Vagina (tissue), 2 donors: ENCODE measurements around the gene DENND6A. TPM values are rescaled to one million over a fixed set of nuclear protein-coding genes. Genes with fewer than 3 reads are reported as not detected.
"Not testable (repeated sequence)": the region's sequence is repeated elsewhere in the genome, so short reads cannot be mapped to it uniquely, and the experiment has no call there.

Experiments
- DNase-seq, 2 donors: peaks; one replicate each; pipeline ENCODE4 v3.0.0-alpha.2; 2017; ENCODE audit errors: extremely low spot score in 2 of 2
- H3K27ac ChIP-seq: fragments of 200-600 bp; sonication (generic); one replicate; pipeline ENCODE4 v1.5.1; 2019
- H3K27me3 ChIP-seq: fragments of 200-600 bp; sonication (generic); one replicate; pipeline ENCODE4 v1.5.1; 2019
- H3K36me3 ChIP-seq, 2 donors: fragments of 200-600 bp; sonication (generic); one replicate each; pipeline ENCODE4 v1.5.1; 2017 to 2019
- H3K4me1 ChIP-seq: fragments of 200-600 bp; sonication (generic); one replicate; pipeline ENCODE4 v1.5.1; 2019
- H3K4me3 ChIP-seq, 2 donors: fragments of 200-600 bp; sonication (generic); 1 replicate in 1 of 2; 2 replicates in 1 of 2; pipeline ENCODE4 v1.5.1; 2016 to 2019
- H3K9me3 ChIP-seq: fragments of 200-600 bp; sonication (generic); one replicate; pipeline ENCODE4 v1.5.1; 2019
- CTCF ChIP-seq, 3 experiments: fragments of 450-650 bp in 2 of 3; fragments of 200-600 bp in 1 of 3; sonication (generic) in 1 of 3; IDR thresholded peaks; one replicate each; pipeline ENCODE4 v1.5.1; 2017 to 2019; ENCODE audit warnings: antibody characterized with exemption in 3 of 3, mild to moderate bottlenecking in 2 of 3, moderate library complexity in 2 of 3
- POLR2A ChIP-seq, 2 donors: fragments of 450-650 bp; IDR thresholded peaks; one replicate each; pipeline ENCODE4 v1.6.1; 2017; ENCODE audit warnings: antibody characterized with exemption in 2 of 2, mild to moderate bottlenecking in 2 of 2, moderate library complexity in 2 of 2
- POLR2AphosphoS5 ChIP-seq, 2 donors: sonication (generic); formaldehyde crosslinking; IDR thresholded peaks; one replicate each; pipeline ENCODE4 v1.9.0; 2017; ENCODE audit warnings: antibody characterized with exemption in 2 of 2, mild to moderate bottlenecking in 2 of 2, low read depth in 1 of 2; ENCODE audit not compliant: insufficient read depth in 1 of 2
- intact Hi-C: fragments of 100-400 bp; cut with DNase I; formaldehyde crosslinking; loops from one replicate; pipeline ENCODE4 v1.15.1; 2023
- total RNA-seq: library from RNA; depleted of rRNA; stranded (reverse); fragments of >200 nt; gene quantifications from one replicate; pipeline ENCODE4 v1.2.3, GENCODE V29; 2016

Gene DENND6A
- total RNA-seq, 1 donor from 2014 or later: 24.8 TPM

- peaks cover 3% of the 10 kb centered on the region for H3K9me3 ChIP-seq
- TF ChIP-seq POLR2A (IDR thresholded peaks at IDR 0.05) (no peak), CTCF (IDR thresholded peaks at IDR 0.05) (no peak), POLR2AphosphoS5 (IDR thresholded peaks at IDR 0.05; ENCODE audit: insufficient read depth in 1 of 2, low read depth in 1 of 2) (no peak)
- intact Hi-C loops: no loop called here
- DNase-seq: no peak
- H3K4me3 ChIP-seq: no peak overlapping the region
- no peaks in the 10 kb centered on the region for H3K4me1 ChIP-seq
- no peaks in the 10 kb centered on the region for H3K27me3 ChIP-seq
- peaks cover 0 to 15% of the 10 kb centered on the region in 2 donors for H3K36me3 ChIP-seq
- H3K27ac ChIP-seq: no peak overlapping the region
Observed at GRCh38 chr3:57652203-57652602, 40.7 kb downstream of the DENND6A start.

GRCh38 chr3:57647292-57647940, 45.5 kb downstream of the DENND6A start:
- H3K4me3 ChIP-seq: no peak overlapping the region
- H3K36me3 ChIP-seq: peaks cover 0 to 21% of the 10 kb centered on the region in 2 donors
- intact Hi-C loops: no loop called here
- H3K27ac ChIP-seq: no peak overlapping the region
- H3K9me3 ChIP-seq: peaks cover 3% of the 10 kb centered on the region
- DNase-seq: no peak
- TF ChIP-seq POLR2A (IDR thresholded peaks at IDR 0.05): no peak
- no peak for TF ChIP-seq CTCF (IDR thresholded peaks at IDR 0.05)
- no peak for TF ChIP-seq POLR2AphosphoS5 (IDR thresholded peaks at IDR 0.05; ENCODE audit: insufficient read depth in 1 of 2, low read depth in 1 of 2)
- H3K27me3 ChIP-seq: no peaks in the 10 kb centered on the region
- H3K4me1 ChIP-seq: no peaks in the 10 kb centered on the region

GRCh38 chr3:57646723-57647122, 46.2 kb downstream of the DENND6A start:
- TF ChIP-seq POLR2AphosphoS5 (IDR thresholded peaks at IDR 0.05; ENCODE audit: insufficient read depth in 1 of 2, low read depth in 1 of 2) (no peak), POLR2A (IDR thresholded peaks at IDR 0.05) (no peak), CTCF (IDR thresholded peaks at IDR 0.05) (peak in 1 of 3 experiments; percentile 32)
- Histone ChIP-seq H3K27me3 (no peaks in the 10 kb centered on the region), H3K4me3 (no peak overlapping the region), H3K27ac (no peak overlapping the region), H3K36me3 (peaks cover 0 to 28% of the 10 kb centered on the region in 2 donors), H3K9me3 (peaks cover 3% of the 10 kb centered on the region), H3K4me1 (no peaks in the 10 kb centered on the region)
- intact Hi-C loops: no loop called here
- DNase-seq: no peak

- Histone ChIP-seq H3K9me3 (peaks cover 3% of the 10 kb centered on the region), H3K36me3 (peaks cover 0 to 41% of the 10 kb centered on the region in 2 donors), H3K4me1 (no peaks in the 10 kb centered on the region), H3K27ac (no peak overlapping the region), H3K27me3 (no peaks in the 10 kb centered on the region), H3K4me3 (no peak overlapping the region)
- TF ChIP-seq POLR2AphosphoS5 (IDR thresholded peaks at IDR 0.05; ENCODE audit: insufficient read depth in 1 of 2, low read depth in 1 of 2): no peak
- no peak for TF ChIP-seq CTCF (IDR thresholded peaks at IDR 0.05)
- TF ChIP-seq POLR2A (IDR thresholded peaks at IDR 0.05): no peak
- intact Hi-C loops: no loop called here
- DNase-seq: no peak
Observed at GRCh38 chr3:57644740-57645139, 48.1 kb downstream of the DENND6A start.

GRCh38 chr3:57637391-57637790, 55.5 kb downstream of the DENND6A start:
- no peak overlapping the region for H3K4me3 ChIP-seq
- TF ChIP-seq CTCF (IDR thresholded peaks at IDR 0.05): no peak
- TF ChIP-seq POLR2AphosphoS5 (IDR thresholded peaks at IDR 0.05; ENCODE audit: insufficient read depth in 1 of 2, low read depth in 1 of 2): no peak
- TF ChIP-seq POLR2A (IDR thresholded peaks at IDR 0.05): no peak
- no peaks in the 10 kb centered on the region for H3K4me1 ChIP-seq
- H3K9me3 ChIP-seq: no peaks in the 10 kb centered on the region
- no peaks in the 10 kb centered on the region for H3K27me3 ChIP-seq
- no peak for DNase-seq
- intact Hi-C loops: no loop called here
- peaks cover 0 to 57% of the 10 kb centered on the region in 2 donors for H3K36me3 ChIP-seq
- no peak overlapping the region for H3K27ac ChIP-seq

- intact Hi-C loops, DNase-seq, H3K9me3 ChIP-seq, H3K27me3 ChIP-seq, H3K4me1 ChIP-seq, H3K4me3 ChIP-seq, H3K27ac ChIP-seq: not testable (repeated sequence)
- peaks cover 0 to 55% of the 10 kb centered on the region in 2 donors for H3K36me3 ChIP-seq
Observed at GRCh38 chr3:57634259-57634658, 58.6 kb downstream of the DENND6A start.
